ENCODE results near the gene SLC5A6.

DNA sequence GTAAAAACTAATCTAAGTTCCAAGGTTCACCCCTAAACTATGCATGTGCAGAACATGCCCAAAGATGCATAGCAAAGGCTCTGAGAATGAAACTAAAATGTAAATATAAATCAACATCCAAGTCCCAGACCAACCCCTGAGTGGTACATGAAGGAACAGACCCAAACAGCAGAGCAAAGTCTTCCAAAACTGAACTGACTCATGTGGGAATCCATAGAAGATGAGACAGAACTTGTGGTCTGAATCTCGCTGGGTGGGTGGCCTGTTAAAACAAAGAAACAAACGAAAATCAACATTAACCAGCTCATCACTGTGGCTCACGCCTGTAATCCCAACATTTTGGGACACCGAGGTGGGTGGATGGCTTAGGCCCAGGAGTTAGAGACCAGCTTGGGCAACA lies 29.7 kb downstream of the SLC5A6 start:
- TF ChIP-seq, protein P1, sequence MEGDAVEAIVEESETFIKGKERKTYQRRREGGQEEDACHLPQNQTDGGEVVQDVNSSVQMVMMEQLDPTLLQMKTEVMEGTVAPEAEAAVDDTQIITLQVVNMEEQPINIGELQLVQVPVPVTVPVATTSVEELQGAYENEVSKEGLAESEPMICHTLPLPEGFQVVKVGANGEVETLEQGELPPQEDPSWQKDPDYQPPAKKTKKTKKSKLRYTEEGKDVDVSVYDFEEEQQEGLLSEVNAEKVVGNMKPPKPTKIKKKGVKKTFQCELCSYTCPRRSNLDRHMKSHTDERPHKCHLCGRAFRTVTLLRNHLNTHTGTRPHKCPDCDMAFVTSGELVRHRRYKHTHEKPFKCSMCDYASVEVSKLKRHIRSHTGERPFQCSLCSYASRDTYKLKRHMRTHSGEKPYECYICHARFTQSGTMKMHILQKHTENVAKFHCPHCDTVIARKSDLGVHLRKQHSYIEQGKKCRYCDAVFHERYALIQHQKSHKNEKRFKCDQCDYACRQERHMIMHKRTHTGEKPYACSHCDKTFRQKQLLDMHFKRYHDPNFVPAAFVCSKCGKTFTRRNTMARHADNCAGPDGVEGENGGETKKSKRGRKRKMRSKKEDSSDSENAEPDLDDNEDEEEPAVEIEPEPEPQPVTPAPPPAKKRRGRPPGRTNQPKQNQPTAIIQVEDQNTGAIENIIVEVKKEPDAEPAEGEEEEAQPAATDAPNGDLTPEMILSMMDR (IDR thresholded peaks at IDR 0.05) = no peak
- no peak for TF ChIP-seq ZFX (IDR thresholded peaks at IDR 0.05; ENCODE audit: borderline replicate concordance)
